ENCODE measurements around the gene CES1.
"Not testable (repeated sequence)": the region's sequence is repeated elsewhere in the genome, so short reads cannot be mapped to it uniquely, and the experiment has no call there.

CES1 gene

GRCh38 chr16:55832425-55832772 lies 497 bp downstream of the CES1 start:
- no peak for DNase-seq (ENCODE audit: low read depth in 2 of 2, low spot score in 1 of 2)

- no peak for DNase-seq (ENCODE audit: low read depth in 2 of 2, low spot score in 1 of 2)
These were observed 2.1 kb downstream of the CES1 start for GRCh38 chr16:55830658-55831294.

- DNase-seq (ENCODE audit: low read depth in 2 of 2, low spot score in 1 of 2), result not testable (repeated sequence)
These were observed 3.7 kb downstream of the CES1 start for GRCh38 chr16:55829232-55829631.

GRCh38 chr16:55828680-55829079 lies 4.2 kb downstream of the CES1 start:
- DNase-seq (ENCODE audit: low read depth in 2 of 2, low spot score in 1 of 2), result no peak

GRCh38 chr16:55825115-55825728 lies 7.7 kb downstream of the CES1 start:
- DNase-seq (ENCODE audit: low read depth in 2 of 2, low spot score in 1 of 2), result no peak

GRCh38 chr16:55824473-55825000 lies 8.4 kb downstream of the CES1 start:
- DNase-seq (ENCODE audit: low read depth in 2 of 2, low spot score in 1 of 2), result no peak

- DNase-seq (ENCODE audit: low read depth in 2 of 2, low spot score in 1 of 2), result no peak
These were observed 10.6 kb downstream of the CES1 start for GRCh38 chr16:55822280-55822810.

GRCh38 chr16:55821210-55821609 lies 11.7 kb downstream of the CES1 start:
- no peak for DNase-seq (ENCODE audit: low read depth in 2 of 2, low spot score in 1 of 2)

GRCh38 chr16:55820615-55821014 lies 12.3 kb downstream of the CES1 start:
- DNase-seq (ENCODE audit: low read depth in 2 of 2, low spot score in 1 of 2), result no peak

- no peak for DNase-seq (ENCODE audit: low read depth in 2 of 2, low spot score in 1 of 2)
These were observed 15.5 kb downstream of the CES1 start for GRCh38 chr16:55817236-55817912.

GRCh38 chr16:55816222-55816621 lies 16.7 kb downstream of the CES1 start:
- DNase-seq (ENCODE audit: low read depth in 2 of 2, low spot score in 1 of 2), result not testable (repeated sequence)

- DNase-seq (ENCODE audit: low read depth in 2 of 2, low spot score in 1 of 2), result no peak
These were observed 17.6 kb downstream of the CES1 start for GRCh38 chr16:55815320-55815719.

GRCh38 chr16:55814174-55814573 lies 18.7 kb downstream of the CES1 start:
- not testable (repeated sequence) for DNase-seq (ENCODE audit: low read depth in 2 of 2, low spot score in 1 of 2)

GRCh38 chr16:55813730-55814129 lies 19.2 kb downstream of the CES1 start:
- DNase-seq (ENCODE audit: low read depth in 2 of 2, low spot score in 1 of 2), result not testable (repeated sequence)

GRCh38 chr16:55812951-55813350 lies 19.9 kb downstream of the CES1 start:
- no peak for DNase-seq (ENCODE audit: low read depth in 2 of 2, low spot score in 1 of 2)

GRCh38 chr16:55811811-55812210 lies 21.1 kb downstream of the CES1 start:
- DNase-seq (ENCODE audit: low read depth in 2 of 2, low spot score in 1 of 2), result no peak

GRCh38 chr16:55810451-55810961 lies 22.4 kb downstream of the CES1 start:
- DNase-seq (ENCODE audit: low read depth in 2 of 2, low spot score in 1 of 2), result no peak

- no peak for DNase-seq (ENCODE audit: low read depth in 2 of 2, low spot score in 1 of 2)
These were observed 23.0 kb downstream of the CES1 start for GRCh38 chr16:55809851-55810250.

GRCh38 chr16:55809386-55809785 lies 23.5 kb downstream of the CES1 start:
- no peak for DNase-seq (ENCODE audit: low read depth in 2 of 2, low spot score in 1 of 2)

GRCh38 chr16:55808286-55808685 lies 24.6 kb downstream of the CES1 start:
- not testable (repeated sequence) for DNase-seq (ENCODE audit: low read depth in 2 of 2, low spot score in 1 of 2)

- not testable (repeated sequence) for DNase-seq (ENCODE audit: low read depth in 2 of 2, low spot score in 1 of 2)
These were observed 27.8 kb downstream of the CES1 start for GRCh38 chr16:55805104-55805503.

GRCh38 chr16:55803681-55804080 lies 29.2 kb downstream of the CES1 start:
- not testable (repeated sequence) for DNase-seq (ENCODE audit: low read depth in 2 of 2, low spot score in 1 of 2)
